GM21576 (cell line): ENCODE results near the gene ERC1.
"Not testable (repeated sequence)": the region's sequence is repeated elsewhere in the genome, so short reads cannot be mapped to it uniquely, and the experiment has no call there.

Experiments
- ATAC-seq: cut with Tn5 transposase; IDR thresholded peaks from one replicate; pipeline ENCODE4 v1.9.1; 2021; ENCODE audit warnings: mild to moderate bottlenecking, moderate library complexity; ENCODE audit not compliant: unreplicated experiment

The ERC1 gene

GRCh38 chr12:1311145-1311544, 320.1 kb downstream of the ERC1 start:
- no peak for ATAC-seq

- no peak for ATAC-seq
Measured at GRCh38 chr12:1313906-1314305, 322.9 kb downstream of the ERC1 start.

- ATAC-seq, result no peak
Measured at GRCh38 chr12:1314523-1314922, 323.5 kb downstream of the ERC1 start.

- not testable (repeated sequence) for ATAC-seq
Measured at GRCh38 chr12:1316991-1317390, 326.0 kb downstream of the ERC1 start.

DNA sequence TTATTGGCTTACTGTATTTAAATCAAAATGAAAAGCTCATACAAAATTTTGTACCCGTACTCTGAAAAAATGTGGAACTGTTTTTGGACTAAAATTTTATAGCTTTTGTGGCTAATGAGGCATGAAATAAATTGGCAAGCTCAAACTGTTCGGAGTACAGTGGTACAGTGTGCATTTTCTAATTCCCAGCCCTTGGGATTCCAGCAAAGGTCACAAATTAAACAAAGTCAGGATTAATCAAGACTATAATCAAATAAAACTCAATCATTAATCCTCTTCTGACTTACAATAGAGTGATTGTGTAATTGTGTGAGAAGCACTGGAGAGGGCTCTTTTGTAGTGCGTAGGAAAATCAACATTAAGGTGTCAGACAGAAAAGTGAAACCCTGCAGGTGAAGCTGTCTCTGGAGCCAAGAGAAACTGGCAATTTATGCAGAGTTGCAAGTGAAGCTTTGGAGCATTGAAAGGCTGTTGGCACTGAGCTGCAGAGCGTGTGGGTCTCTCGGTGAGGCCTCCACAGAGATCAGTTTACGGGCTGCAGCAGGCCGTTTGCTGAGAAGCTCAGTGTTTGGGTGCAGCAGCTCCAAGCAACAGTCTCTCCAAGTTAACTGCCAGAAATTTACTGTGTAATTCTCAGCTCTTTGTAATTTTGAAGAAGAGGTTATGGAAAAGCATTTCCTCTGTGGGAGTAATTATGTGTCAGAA, 327.5 kb downstream of the ERC1 start:
- no peak for ATAC-seq

DNA sequence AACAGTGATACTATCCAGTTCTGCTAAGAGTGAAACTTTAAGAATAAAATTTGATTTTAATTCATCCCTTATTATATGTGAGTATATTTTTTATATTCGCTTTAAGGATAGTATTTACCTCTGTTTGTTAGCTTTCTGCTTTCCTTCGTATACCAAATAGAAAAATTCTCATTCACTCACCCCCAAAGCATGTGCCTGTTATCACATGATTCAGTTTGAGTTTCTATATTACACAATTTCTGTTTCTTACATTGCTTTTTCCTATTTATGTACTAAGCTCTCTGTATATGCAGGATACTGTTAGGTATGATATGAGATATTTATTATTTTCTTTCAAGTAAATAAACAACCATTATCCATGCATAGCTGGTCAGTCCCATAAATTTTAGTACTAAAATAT, 328.2 kb downstream of the ERC1 start:
- no peak for ATAC-seq

- no peak for ATAC-seq
Measured at GRCh38 chr12:1320021-1320420, 329.0 kb downstream of the ERC1 start.

GRCh38 chr12:1322821-1323220, 331.8 kb downstream of the ERC1 start:
- ATAC-seq, result no peak

DNA sequence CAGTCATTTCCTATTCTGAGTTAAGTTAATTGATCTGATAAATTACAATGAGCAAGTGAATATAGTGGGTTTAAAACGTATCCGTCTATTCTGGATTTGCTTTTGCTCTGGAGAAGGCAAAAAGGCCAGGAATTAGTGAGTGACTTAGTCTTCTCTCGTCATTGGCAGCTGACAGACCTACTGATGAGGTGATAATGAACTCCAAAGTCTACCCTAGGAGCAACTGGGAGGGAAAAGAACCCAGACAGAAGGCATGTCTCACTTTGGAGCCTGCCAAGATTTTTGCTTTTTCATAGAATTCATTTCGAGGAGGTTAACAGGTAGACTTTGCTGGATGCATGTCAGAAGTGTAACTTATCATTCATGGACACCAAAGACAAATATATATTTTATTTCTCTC, 333.1 kb downstream of the ERC1 start:
- no peak for ATAC-seq

GRCh38 chr12:1324910-1325309, 333.9 kb downstream of the ERC1 start:
- ATAC-seq, result no peak

GRCh38 chr12:1325666-1326065, 334.6 kb downstream of the ERC1 start:
- no peak for ATAC-seq

GRCh38 chr12:1326258-1326657, 335.2 kb downstream of the ERC1 start:
- no peak for ATAC-seq

GRCh38 chr12:1328391-1328790, 337.4 kb downstream of the ERC1 start:
- no peak for ATAC-seq

- no peak for ATAC-seq
Measured at GRCh38 chr12:1329784-1330476, 338.9 kb downstream of the ERC1 start.

- no peak for ATAC-seq
Measured at GRCh38 chr12:1330477-1330827, 339.4 kb downstream of the ERC1 start.

DNA sequence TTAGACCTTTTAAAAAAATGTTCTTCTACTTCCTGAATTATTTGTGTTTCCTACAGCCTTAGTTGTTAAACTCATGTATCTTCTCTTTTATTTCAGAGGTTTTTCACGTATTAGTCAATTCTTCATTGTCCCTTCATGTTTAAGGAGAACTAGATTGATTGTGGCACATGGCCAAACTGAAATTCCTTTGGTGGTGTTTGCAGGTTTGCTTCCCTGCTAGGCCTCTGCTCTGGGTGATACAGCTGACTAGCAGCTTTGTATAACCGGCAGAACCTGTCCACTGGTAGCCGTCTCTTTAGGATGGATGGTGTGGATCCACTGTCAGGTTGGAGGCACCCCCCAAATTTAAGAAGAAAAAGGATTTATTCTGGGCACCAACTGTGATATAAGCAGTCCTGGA, 341.3 kb downstream of the ERC1 start:
- no peak for ATAC-seq

DNA sequence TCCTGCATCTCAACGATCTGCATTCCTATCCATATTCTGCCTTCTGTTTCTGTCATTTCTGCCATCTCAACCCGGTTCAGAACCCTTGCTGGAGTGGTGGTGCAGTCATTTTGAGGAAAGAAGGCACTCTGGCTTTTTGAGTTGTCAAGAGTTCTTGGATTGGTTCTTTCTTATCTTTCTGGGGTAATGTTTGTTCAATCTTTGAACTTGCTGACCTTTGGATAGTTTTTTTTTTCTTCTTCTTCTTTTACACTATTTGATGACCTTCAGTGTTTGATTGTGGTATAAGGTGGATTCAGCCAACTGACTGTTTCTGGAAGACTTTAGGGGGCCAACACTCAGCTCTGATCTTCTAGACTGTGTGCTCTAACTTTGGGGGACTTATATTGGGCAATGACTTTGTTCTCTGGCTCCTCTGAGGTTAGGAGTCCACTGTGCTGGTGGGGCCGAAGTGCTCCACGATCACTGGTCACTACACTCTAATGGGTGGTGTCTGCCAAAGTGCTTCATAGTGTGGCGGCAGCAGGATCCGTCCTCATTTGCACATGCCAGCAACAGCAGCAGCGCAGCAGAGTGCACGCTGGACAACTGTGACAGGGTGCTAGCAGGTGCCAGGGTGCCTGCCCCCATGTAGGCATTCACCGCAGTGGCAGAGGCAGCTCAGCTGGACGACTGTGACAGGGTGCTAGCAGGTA, 347.6 kb downstream of the ERC1 start:
- ATAC-seq, result no peak

- not testable (repeated sequence) for ATAC-seq
Measured at GRCh38 chr12:1339178-1339541, 348.1 kb downstream of the ERC1 start.

GRCh38 chr12:1339618-1340319, 348.7 kb downstream of the ERC1 start:
- ATAC-seq, result no peak

- ATAC-seq, result not testable (repeated sequence)
Measured at GRCh38 chr12:1341270-1341669, 350.2 kb downstream of the ERC1 start.

DNA sequence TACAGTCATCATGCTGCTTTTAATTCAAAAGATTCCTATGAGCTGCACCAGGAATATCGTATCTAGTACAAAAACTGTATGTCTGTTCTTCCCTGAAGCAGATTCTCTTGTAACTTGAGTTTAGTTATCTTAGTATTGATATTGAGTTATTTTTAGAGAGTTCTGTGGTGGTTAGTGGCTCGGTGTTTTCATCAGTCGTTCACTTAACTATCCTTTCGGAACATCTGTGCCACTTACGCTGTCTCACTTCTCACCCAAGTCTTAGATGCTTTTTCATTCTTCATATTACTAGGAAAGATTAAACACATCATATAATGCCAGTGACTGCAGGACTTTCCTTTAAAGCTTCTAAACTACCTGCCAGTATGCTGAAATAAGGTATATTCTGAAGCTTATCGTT, 352.4 kb downstream of the ERC1 start:
- no peak for ATAC-seq

GRCh38 chr12:1344245-1344644, 353.2 kb downstream of the ERC1 start:
- no peak for ATAC-seq
